AG09309 (cell line): ENCODE results near the gene TIMP4.

Source experiments
- DNase-seq: peaks from one replicate; pipeline ENCODE4 v3.0.0-alpha.2; 2010; ENCODE audit warnings: low read depth
- H3K4me3 ChIP-seq: 2 replicates; pipeline ENCODE4 v1.5.1; 2011; ENCODE audit warnings: mild to moderate bottlenecking, low read depth, low read length, moderate library complexity; ENCODE audit not compliant: control insufficient read depth
- TF ChIP-seq, protein P1 (sequence below): IDR thresholded peaks from 2 replicates; pipeline ENCODE4 v1.5.1; 2011; ENCODE audit warnings: mild to moderate bottlenecking, low read depth, low read length, inconsistent platforms; ENCODE audit not compliant: insufficient read depth, control insufficient read depth; ENCODE audit errors: missing control alignments

TIMP4 gene

DNA sequence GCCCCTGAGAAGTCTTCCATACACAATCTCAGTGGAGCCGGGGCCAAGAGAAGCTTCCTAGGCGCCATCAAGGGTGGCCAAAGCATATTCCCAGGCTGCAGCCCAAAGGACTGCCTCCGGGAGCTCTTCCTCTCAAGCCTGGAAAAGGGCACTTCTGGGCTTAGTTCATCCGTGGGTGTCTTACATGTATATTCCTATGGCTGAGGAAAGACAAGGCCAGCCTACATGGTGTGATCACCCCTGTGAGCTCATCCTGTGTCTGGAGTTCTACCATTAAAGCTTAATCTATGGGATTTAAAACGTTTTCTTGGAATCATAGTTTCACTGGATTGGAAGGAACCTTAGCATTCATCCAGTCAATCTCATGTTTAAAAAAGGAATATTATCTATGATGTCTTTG, 21.9 kb upstream of the TIMP4 start:
- TF ChIP-seq, protein P1, sequence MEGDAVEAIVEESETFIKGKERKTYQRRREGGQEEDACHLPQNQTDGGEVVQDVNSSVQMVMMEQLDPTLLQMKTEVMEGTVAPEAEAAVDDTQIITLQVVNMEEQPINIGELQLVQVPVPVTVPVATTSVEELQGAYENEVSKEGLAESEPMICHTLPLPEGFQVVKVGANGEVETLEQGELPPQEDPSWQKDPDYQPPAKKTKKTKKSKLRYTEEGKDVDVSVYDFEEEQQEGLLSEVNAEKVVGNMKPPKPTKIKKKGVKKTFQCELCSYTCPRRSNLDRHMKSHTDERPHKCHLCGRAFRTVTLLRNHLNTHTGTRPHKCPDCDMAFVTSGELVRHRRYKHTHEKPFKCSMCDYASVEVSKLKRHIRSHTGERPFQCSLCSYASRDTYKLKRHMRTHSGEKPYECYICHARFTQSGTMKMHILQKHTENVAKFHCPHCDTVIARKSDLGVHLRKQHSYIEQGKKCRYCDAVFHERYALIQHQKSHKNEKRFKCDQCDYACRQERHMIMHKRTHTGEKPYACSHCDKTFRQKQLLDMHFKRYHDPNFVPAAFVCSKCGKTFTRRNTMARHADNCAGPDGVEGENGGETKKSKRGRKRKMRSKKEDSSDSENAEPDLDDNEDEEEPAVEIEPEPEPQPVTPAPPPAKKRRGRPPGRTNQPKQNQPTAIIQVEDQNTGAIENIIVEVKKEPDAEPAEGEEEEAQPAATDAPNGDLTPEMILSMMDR: no peak
- DNase-seq: no peak
- no peak overlapping the region for H3K4me3 ChIP-seq

DNA sequence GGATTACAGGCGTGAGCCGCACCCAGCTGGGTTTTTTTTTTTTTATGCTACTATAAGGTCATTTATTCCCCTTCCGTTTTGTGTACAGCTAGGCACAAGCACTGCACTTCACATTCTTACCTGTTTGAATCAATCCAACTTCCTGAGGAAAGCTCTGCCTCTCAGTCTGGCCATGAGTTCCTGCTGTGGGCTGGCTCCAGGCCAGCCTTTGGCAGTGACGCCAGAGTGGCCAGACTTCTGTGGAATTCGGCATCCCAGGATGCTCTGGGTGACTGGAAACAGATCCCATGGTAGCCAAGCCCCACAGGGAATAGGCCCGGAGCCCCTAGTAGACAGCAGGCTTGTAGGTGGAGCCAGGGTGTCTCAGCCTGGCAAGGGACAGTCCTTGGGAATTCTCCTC, 21.5 kb upstream of the TIMP4 start:
- TF ChIP-seq, protein P1: no peak
- DNase-seq: no peak
- H3K4me3 ChIP-seq: no peak overlapping the region

DNA sequence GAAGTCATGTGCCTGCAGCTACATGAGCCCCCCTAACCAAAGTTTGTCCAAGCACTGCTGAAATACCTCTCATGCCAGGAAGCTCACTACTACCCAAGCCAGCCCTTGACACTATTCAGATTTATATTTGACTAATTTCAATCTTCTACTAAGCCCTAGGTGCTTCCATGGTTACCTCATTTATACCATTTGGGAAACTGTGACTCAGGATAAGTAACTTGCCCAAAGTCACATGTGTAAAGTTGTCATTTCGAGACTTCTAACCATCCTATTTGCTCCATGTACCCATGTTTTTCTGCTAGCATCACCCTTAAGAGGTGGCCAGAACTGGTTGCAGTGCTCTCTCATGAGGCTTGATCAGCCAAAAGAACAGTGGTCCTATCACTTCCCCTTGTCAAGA, 20.7 kb upstream of the TIMP4 start:
- H3K4me3 ChIP-seq: no peak overlapping the region
- TF ChIP-seq, protein P1: no peak
- DNase-seq: no peak

DNA sequence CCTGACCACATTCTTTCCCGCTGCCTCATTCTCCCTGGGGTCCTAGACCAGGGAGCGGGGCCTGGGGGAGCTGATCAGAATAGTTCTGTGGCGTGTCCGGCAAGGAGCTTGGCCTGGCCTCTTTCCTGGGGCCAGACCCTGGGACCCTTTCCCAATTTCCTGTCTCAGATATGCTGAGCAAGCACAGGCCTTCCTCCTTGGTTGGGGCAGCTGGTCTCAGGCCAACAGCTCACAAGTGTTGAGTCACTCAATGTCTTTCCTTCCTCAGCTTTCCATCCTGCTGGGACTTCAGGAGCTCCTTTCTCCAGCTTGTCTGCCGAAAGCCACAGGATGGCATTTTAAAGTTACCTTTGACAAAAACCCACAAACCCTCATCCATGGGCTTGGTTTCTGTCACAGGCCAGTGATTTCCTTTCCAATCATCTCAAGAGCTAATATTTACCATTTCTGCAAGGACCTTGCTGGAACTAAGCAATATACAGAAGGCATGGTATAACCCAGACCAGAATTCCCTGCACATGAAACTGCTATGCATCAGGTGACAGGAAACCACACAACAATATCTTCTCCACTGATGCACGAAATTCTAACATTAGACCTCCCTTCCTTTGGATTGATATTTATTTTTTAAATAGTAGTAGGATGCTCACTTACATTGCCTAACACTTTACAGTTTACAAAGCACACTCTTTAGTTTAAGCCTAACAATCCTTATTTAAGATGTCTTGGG, 19.5 kb upstream of the TIMP4 start:
- no peak overlapping the region for H3K4me3 ChIP-seq
- DNase-seq: no peak
- TF ChIP-seq, protein P1: no peak

DNA sequence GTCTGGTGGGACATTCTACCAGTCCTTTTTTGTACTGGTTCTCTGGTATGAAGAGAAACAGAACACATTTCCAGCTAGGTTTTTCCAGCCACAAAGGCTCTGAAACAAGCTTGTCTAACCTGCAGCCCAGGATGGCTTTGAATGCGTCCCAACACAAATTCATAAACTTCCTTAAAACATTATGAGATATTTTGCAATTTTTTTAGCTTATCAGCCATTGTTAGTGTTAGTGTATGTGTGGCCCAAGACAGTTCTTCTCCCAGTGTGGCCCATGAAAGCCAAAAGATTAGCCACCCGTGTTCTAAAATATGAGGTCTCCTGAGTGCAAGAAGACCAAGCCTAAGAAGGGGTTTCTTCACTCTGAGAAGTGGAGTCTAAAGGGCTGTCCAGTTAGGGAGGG, 18.4 kb upstream of the TIMP4 start:
- TF ChIP-seq, protein P1: no peak
- DNase-seq: no peak
- no peak overlapping the region for H3K4me3 ChIP-seq

DNA sequence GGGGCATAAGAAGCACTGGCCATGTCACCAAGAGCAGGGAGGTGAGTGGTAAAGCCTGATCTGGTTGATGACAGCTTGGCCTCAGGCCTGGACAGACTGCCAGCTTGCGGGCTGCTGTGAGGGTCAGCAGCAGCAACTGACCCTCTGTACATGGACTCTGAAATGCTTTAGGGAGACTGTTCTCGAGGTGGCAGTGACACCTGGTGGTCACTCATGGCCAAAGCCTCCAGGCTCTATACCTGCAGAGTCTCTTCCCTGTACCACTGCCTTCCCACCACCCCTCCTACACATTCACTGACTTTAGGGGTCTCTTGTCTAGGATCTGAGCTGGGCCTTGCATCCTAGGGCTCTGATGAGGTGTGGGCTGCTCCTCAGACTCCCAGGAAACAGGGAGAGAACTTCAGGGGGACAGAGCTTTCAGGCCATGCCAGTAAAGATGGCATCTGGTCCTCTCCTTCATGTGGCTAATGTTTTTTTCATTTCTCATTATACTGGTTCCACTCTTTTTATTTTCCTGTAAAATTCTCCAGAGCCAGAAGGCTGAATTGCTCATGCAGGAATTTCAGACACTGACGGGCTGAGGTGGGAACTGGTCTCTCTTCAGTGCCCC, 17.2 kb upstream of the TIMP4 start:
- TF ChIP-seq, protein P1: peak; percentile 84
- H3K4me3 ChIP-seq: no peak overlapping the region
- no peak for DNase-seq
